ENCODE results near the gene G3BP1.

Gene G3BP1

DNA sequence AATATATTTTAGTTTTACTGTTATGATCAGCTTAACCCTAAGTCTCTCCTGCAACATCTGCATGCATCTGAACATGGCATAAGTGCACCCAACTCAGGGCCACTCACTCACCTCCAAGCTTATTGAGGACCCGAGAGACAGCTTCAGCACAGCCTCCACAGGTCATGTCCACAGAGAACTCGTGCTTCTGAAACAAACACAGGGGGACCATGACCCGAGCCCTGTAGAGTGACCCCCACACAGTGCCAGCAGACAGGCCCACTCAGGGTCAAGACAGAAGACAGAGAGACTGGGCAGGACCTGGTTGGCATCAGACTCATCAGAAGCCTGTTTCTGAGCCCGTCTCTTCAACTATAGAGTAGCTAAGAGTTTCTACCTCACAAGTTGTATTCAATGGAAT lies 20.2 kb upstream of the G3BP1 start:
- no peak overlapping the region for H3K9ac ChIP-seq (ENCODE audit: low read depth in 1 of 2, low read length in 2 of 2)
- H3K27ac ChIP-seq (ENCODE audit: low read depth, low read length): no peak overlapping the region
- H3K9me3 ChIP-seq (ENCODE audit: control insufficient read depth in 1 of 2, low read length in 2 of 2): no peaks in the 10 kb centered on the region
- no peak overlapping the region for H3K4me3 ChIP-seq (ENCODE audit: low read depth in 1 of 2, low read length in 2 of 2)
- peaks cover 0 to 8% of the 10 kb centered on the region in 2 donors for H3K36me3 ChIP-seq (ENCODE audit: control insufficient read depth in 1 of 2, insufficient read depth in 2 of 2, low read length in 2 of 2)
- peaks cover 3 to 9% of the 10 kb centered on the region in 2 donors for H3K4me1 ChIP-seq (ENCODE audit: control insufficient read depth in 1 of 2, insufficient read depth in 2 of 2, low read length in 2 of 2)
- H3K27me3 ChIP-seq (ENCODE audit: control insufficient read depth in 1 of 2, insufficient read depth in 2 of 2, low read length in 2 of 2): no peaks in the 10 kb centered on the region

DNA sequence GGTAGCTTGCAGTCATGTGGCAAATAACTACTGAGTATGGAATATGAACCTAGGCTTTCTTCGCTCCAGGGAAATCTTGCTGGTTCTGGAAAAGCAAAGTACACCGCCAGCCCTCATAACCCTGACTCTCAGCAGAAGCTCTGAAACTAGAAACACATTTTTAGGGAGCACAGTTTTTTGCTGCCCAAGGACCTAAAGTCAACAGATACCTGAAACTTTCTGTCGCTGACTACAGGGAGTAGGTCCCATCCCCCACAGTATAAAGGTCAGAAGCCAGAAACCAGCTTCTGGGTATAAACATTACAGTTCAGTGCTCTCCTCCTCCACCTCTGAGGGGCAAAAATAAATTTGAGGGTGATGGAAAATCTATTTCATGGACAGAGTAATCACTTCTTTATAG lies 16.4 kb upstream of the G3BP1 start:
- Histone ChIP-seq H3K9ac (ENCODE audit: low read depth in 1 of 2, low read length in 2 of 2) (peak overlapping the region in 1 of 2 donors; percentile 6), H3K36me3 (ENCODE audit: control insufficient read depth in 1 of 2, insufficient read depth in 2 of 2, low read length in 2 of 2) (peaks cover 0 to 5% of the 10 kb centered on the region in 2 donors), H3K4me1 (ENCODE audit: control insufficient read depth in 1 of 2, insufficient read depth in 2 of 2, low read length in 2 of 2) (peaks cover 26 to 27% of the 10 kb centered on the region in 2 donors), H3K4me3 (ENCODE audit: low read depth in 1 of 2, low read length in 2 of 2) (peak overlapping the region in 1 of 2 donors; percentile 12), H3K27me3 (ENCODE audit: control insufficient read depth in 1 of 2, insufficient read depth in 2 of 2, low read length in 2 of 2) (no peaks in the 10 kb centered on the region), H3K9me3 (ENCODE audit: control insufficient read depth in 1 of 2, low read length in 2 of 2) (no peaks in the 10 kb centered on the region), H3K27ac (ENCODE audit: low read depth, low read length) (peak overlapping the region; percentile 0)

DNA sequence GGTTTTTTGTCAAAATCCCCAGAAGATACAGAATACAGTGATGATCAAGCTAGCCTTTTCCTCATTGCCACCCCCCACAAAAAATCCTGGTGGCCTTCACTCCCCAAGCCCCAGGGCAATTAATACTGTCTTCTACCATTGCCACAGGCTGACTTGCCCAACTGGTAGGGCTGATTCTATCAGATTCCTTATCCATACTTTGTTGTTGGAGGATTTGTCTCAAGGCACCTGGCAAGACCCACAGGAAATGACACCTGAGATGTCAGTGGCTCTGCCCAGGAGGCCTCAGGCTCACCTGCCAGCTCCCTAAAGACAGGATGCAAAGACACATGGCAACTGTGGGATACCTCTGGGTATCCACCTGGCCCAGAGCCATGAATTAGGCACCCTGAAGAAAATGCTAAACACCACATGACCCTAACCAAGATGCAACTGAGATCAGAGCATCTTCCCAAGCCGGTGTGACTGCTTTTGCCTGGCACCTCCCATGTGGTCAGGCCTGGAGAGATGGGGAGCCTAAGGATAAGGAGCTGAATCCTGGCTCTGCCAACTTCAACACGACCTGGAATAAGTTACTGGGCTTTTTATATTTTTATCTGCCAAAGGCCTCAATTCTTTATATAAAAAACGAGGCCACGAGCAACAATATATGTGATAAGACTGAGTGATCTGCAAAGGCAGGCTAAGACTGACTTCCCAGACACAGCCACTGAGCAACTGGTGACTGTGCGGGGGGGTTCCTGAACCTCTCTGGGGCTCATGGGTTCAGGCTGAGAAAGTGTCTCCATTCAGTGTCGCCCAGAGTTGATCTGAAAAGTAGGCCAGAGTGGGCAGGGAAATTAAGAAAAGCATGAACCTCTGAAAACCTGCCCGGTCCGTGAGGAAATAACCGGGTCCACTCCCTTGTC lies 14.3 kb upstream of the G3BP1 start:
- H3K4me1 ChIP-seq (ENCODE audit: control insufficient read depth in 1 of 2, insufficient read depth in 2 of 2, low read length in 2 of 2): peaks cover 26 to 27% of the 10 kb centered on the region in 2 donors
- H3K27me3 ChIP-seq (ENCODE audit: control insufficient read depth in 1 of 2, insufficient read depth in 2 of 2, low read length in 2 of 2): no peaks in the 10 kb centered on the region
- H3K36me3 ChIP-seq (ENCODE audit: control insufficient read depth in 1 of 2, insufficient read depth in 2 of 2, low read length in 2 of 2): peaks cover 0 to 5% of the 10 kb centered on the region in 2 donors
- no peaks in the 10 kb centered on the region for H3K9me3 ChIP-seq (ENCODE audit: control insufficient read depth in 1 of 2, low read length in 2 of 2)
- peak overlapping the region; percentile 82 to 92 for H3K9ac ChIP-seq (ENCODE audit: low read depth in 1 of 2, low read length in 2 of 2)
- no peak overlapping the region for H3K27ac ChIP-seq (ENCODE audit: low read depth, low read length)
- peak overlapping the region; percentile 85 to 97 for H3K4me3 ChIP-seq (ENCODE audit: low read depth in 1 of 2, low read length in 2 of 2)

DNA sequence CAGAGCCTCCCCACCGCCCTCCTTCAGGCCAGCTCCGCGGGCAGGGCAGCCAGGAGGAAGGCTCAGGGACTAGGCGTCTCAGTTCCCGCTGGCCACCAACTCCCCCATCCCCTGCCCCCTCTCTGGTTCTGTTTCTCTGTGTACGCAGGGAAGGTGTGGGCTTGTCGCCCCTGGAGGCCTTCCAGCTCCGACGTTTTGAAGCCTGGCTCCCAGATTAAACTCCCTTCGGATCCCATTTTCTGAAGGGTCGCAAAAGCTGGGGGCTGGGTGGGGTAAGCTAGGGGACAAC lies 13.7 kb upstream of the G3BP1 start:
- no peaks in the 10 kb centered on the region for H3K9me3 ChIP-seq (ENCODE audit: control insufficient read depth in 1 of 2, low read length in 2 of 2)
- peak overlapping the region; percentile 70 for H3K27ac ChIP-seq (ENCODE audit: low read depth, low read length)
- peak overlapping the region; percentile 85 to 97 for H3K4me3 ChIP-seq (ENCODE audit: low read depth in 1 of 2, low read length in 2 of 2)
- H3K4me1 ChIP-seq (ENCODE audit: control insufficient read depth in 1 of 2, insufficient read depth in 2 of 2, low read length in 2 of 2): peaks cover 26 to 27% of the 10 kb centered on the region in 2 donors
- H3K27me3 ChIP-seq (ENCODE audit: control insufficient read depth in 1 of 2, insufficient read depth in 2 of 2, low read length in 2 of 2): no peaks in the 10 kb centered on the region
- H3K36me3 ChIP-seq (ENCODE audit: control insufficient read depth in 1 of 2, insufficient read depth in 2 of 2, low read length in 2 of 2): no peaks in the 10 kb centered on the region
- peak overlapping the region; percentile 82 to 92 for H3K9ac ChIP-seq (ENCODE audit: low read depth in 1 of 2, low read length in 2 of 2)

DNA sequence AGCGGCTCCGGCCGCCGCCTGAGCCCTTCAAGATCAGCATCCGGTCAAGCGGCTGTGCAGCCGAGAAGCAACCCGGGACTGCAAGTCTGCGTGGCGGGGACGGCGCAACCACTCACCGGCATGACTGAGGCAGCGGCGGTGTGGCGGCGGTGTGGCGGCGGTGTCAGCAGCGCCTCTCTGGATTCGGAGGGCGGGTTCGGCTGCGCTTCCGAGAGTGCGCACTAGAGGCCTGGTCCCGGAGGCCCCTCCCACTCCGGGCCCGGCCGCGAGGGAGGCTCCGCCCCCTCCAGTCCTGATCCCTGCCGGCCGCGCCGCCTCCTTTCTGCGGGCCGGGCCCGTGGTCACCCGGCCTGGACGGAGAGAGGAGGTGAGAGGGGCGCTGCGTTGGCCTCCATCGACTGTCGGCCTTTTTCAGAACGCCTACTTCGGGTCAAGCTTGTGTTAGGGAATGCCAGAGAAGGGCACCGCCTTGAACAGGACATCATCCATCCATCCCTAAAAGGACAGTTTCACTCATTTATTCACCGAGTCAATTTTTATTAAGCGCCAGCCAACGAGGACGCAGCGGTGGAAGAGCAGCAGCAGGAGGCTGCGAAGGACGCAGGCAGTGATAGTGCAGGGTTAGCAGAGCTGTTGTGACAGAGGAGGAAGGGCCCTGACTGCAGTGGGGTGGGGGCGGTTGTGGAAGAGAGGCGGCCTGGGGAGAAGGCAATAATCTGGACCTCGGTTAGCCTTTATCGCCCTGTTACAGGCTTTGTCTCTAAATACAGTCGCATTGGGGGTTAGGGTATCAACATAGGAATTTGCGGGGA lies 13.1 kb upstream of the G3BP1 start, which contains the start of gene ATOX1:
Gene ATOX1, minus strand, starts transcription at position 202 of the 812 bp plus-strand sequence. Its CDS starts 80 bp downstream, at position 122.
- H3K36me3 ChIP-seq (ENCODE audit: control insufficient read depth in 1 of 2, insufficient read depth in 2 of 2, low read length in 2 of 2): no peaks in the 10 kb centered on the region

DNA sequence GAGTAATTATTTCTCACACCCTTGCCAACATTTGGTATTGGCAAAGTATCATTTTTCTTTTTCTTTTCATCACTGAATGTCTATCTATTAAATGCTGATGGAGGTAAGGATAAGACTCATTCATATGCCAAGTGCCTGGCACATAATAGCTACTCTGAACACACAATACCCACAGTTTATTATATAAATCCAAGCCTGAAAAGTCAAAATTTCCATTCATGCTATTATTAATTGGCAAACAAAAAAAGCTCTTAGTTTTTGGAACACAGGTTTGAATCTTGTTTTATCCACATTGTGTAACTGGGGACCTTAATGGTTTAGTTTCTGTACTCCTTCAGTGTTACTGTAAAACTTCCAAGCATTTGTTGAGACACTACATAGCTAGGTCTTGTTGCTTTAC lies 7.0 kb upstream of the G3BP1 start:
- no peaks in the 10 kb centered on the region for H3K9me3 ChIP-seq (ENCODE audit: control insufficient read depth in 1 of 2, low read length in 2 of 2)
- H3K27ac ChIP-seq (ENCODE audit: low read depth, low read length): no peak overlapping the region
- H3K4me1 ChIP-seq (ENCODE audit: control insufficient read depth in 1 of 2, insufficient read depth in 2 of 2, low read length in 2 of 2): no peaks in the 10 kb centered on the region
- no peaks in the 10 kb centered on the region for H3K27me3 ChIP-seq (ENCODE audit: control insufficient read depth in 1 of 2, insufficient read depth in 2 of 2, low read length in 2 of 2)
- no peak overlapping the region for H3K9ac ChIP-seq (ENCODE audit: low read depth in 1 of 2, low read length in 2 of 2)
- no peaks in the 10 kb centered on the region for H3K36me3 ChIP-seq (ENCODE audit: control insufficient read depth in 1 of 2, insufficient read depth in 2 of 2, low read length in 2 of 2)
- no peak overlapping the region for H3K4me3 ChIP-seq (ENCODE audit: low read depth in 1 of 2, low read length in 2 of 2)

More for the DNA sequence above, 13.1 kb upstream of the G3BP1 start, which contains the start of gene ATOX1:
- Histone ChIP-seq H3K4me3 (ENCODE audit: low read depth in 1 of 2, low read length in 2 of 2) (peak within 1 kb of the TSS; percentile 85 to 97), H3K9ac (ENCODE audit: low read depth in 1 of 2, low read length in 2 of 2) (peak within 1 kb of the TSS; percentile 92 to 94), H3K27ac (ENCODE audit: low read depth, low read length) (peak within 1 kb of the TSS; percentile 70), H3K9me3 (ENCODE audit: control insufficient read depth in 1 of 2, low read length in 2 of 2) (no peaks in the 10 kb centered on the region), H3K4me1 (ENCODE audit: control insufficient read depth in 1 of 2, insufficient read depth in 2 of 2, low read length in 2 of 2) (peaks cover 25 to 26% of the 10 kb centered on the region in 2 donors), H3K27me3 (ENCODE audit: control insufficient read depth in 1 of 2, insufficient read depth in 2 of 2, low read length in 2 of 2) (no peaks in the 10 kb centered on the region)

DNA sequence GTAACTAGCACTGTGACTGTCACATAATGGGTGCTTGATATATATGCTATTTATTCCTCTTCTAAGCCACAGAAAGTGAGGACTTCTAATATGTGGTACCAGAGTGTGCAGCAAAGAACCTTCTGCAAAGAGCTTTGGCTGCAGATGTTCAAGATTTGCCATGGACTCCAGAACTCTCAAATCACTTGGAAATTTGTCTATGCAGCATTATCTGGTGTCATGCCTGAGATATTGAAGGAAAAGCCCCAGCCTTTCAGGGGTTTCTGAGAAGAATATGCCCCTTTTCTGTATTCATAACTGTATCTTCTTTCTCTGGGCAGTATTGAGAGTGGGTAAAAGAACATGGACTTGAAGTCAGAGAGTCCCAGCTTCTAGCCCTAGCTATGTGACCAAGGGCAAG lies 4.8 kb upstream of the G3BP1 start:
- no peak overlapping the region for H3K4me3 ChIP-seq (ENCODE audit: low read depth in 1 of 2, low read length in 2 of 2)
- H3K27me3 ChIP-seq (ENCODE audit: control insufficient read depth in 1 of 2, insufficient read depth in 2 of 2, low read length in 2 of 2): no peaks in the 10 kb centered on the region
- no peaks in the 10 kb centered on the region for H3K36me3 ChIP-seq (ENCODE audit: control insufficient read depth in 1 of 2, insufficient read depth in 2 of 2, low read length in 2 of 2)

DNA sequence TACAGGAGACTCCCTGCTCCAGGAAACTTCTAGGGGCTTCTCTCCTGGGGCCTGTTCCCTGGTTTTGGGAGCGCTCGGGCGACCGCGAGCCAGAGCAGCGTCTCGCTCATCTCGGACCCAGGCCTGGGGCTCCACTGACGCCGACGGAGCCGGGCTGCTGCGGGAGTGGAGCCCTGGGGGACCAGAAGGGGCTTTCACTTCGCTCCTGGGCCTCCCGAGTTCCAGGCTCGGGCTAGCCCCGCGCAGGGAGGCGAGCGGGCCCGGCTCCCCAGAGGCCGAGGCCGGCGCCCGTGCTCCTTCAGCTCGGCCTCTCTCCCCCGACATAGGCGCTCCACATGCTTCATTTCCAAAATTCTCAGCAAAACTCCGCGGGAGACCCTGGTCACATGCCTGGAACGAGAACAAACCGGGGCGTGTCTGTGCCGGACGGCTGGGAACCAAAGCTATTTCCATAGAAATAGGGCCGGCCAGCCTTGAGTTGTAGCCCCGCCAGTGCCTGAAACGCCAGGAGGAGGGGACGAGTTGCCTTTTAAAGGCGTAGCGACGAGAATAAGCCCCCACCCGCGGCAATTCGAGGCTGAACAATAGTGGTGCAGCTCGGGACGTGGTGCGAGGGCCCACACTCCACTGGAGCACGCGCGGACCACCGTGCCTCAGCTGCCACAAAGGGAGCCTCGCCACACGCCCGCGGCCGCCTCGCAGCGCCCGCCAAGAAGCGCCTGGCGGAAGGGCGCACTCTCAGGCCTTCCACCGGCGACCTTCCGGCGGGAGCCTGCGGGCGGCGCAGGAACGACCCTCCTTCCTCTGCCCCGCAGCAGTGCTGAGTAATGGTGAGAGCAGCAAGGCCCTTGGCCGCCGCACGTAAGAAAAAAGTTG lies 1.1 kb upstream of the G3BP1 start:
- H3K4me1 ChIP-seq (ENCODE audit: control insufficient read depth in 1 of 2, insufficient read depth in 2 of 2, low read length in 2 of 2): peaks cover 20 to 26% of the 10 kb centered on the region in 2 donors
- peak overlapping the region; percentile 81 to 87 for H3K9ac ChIP-seq (ENCODE audit: low read depth in 1 of 2, low read length in 2 of 2)
- peak overlapping the region; percentile 72 to 79 for H3K4me3 ChIP-seq (ENCODE audit: low read depth in 1 of 2, low read length in 2 of 2)

More for the DNA sequence above, 4.8 kb upstream of the G3BP1 start:
- Histone ChIP-seq H3K9me3 (ENCODE audit: control insufficient read depth in 1 of 2, low read length in 2 of 2) (no peaks in the 10 kb centered on the region), H3K4me1 (ENCODE audit: control insufficient read depth in 1 of 2, insufficient read depth in 2 of 2, low read length in 2 of 2) (peaks cover 0 to 4% of the 10 kb centered on the region in 2 donors), H3K9ac (ENCODE audit: low read depth in 1 of 2, low read length in 2 of 2) (no peak overlapping the region), H3K27ac (ENCODE audit: low read depth, low read length) (no peak overlapping the region)

DNA sequence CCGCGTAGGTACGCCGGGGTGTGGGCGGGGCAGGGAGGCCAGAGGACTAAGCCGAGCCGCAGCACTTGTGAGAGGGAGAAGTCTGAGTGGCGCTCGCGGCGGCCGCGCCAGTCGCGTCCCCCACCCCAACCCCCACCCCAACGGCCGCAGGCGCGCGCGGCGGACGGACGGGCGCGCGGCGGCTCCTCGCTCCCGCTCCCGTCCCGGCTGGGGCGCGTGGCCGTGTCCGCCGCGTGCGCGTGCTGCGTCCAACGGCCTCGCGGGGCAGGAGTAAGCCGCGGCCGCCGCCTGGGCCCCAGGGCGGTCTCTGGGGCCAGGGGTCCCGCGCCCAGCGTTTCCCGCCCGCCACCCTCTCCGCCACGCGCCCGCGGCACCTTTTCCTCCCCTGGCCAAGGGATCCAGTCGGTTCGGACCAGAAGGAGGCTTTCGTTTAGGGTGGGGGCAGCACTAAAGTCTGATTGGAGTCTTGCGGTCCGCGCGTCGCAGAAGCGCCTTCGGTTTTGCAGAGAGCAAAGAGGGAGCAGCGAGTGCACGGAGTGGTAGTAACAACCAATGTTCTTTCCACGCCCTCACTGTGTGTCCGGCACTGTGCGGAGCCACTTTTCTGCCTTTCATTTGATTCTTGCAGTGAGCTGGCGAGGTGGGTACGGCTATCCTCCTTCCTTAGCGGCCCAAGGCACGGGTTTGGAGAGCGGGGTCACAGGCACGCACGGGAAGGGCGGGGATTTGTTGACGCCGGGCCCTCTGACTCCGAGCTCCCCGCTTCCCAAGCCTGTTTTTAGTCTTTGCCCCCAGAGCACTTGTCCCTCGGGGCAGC lies 483 bp downstream of the G3BP1 start:
- Histone ChIP-seq H3K9me3 (ENCODE audit: control insufficient read depth in 1 of 2, low read length in 2 of 2) (no peaks in the 10 kb centered on the region), H3K4me3 (ENCODE audit: low read depth in 1 of 2, low read length in 2 of 2) (peak overlapping the region; percentile 90 to 94), H3K4me1 (ENCODE audit: control insufficient read depth in 1 of 2, insufficient read depth in 2 of 2, low read length in 2 of 2) (peaks cover 21 to 33% of the 10 kb centered on the region in 2 donors), H3K36me3 (ENCODE audit: control insufficient read depth in 1 of 2, insufficient read depth in 2 of 2, low read length in 2 of 2) (no peaks in the 10 kb centered on the region), H3K27ac (ENCODE audit: low read depth, low read length) (peak overlapping the region; percentile 88), H3K9ac (ENCODE audit: low read depth in 1 of 2, low read length in 2 of 2) (peak overlapping the region; percentile 73 to 94), H3K27me3 (ENCODE audit: control insufficient read depth in 1 of 2, insufficient read depth in 2 of 2, low read length in 2 of 2) (no peaks in the 10 kb centered on the region)

More for the DNA sequence above, 1.1 kb upstream of the G3BP1 start:
- Histone ChIP-seq H3K36me3 (ENCODE audit: control insufficient read depth in 1 of 2, insufficient read depth in 2 of 2, low read length in 2 of 2) (no peaks in the 10 kb centered on the region), H3K27me3 (ENCODE audit: control insufficient read depth in 1 of 2, insufficient read depth in 2 of 2, low read length in 2 of 2) (no peaks in the 10 kb centered on the region), H3K9me3 (ENCODE audit: control insufficient read depth in 1 of 2, low read length in 2 of 2) (no peaks in the 10 kb centered on the region), H3K27ac (ENCODE audit: low read depth, low read length) (peak overlapping the region; percentile 94)

Measured in duodenal mucosa (tissue), 2 donors.